Esophagus muscularis mucosa (tissue), 3 donors: ENCODE measurements around the gene CDK17.

Experiments
- CTCF ChIP-seq, 3 experiments: fragments of 200-600 bp in 2 of 3; fragments of 450-650 bp in 1 of 3; sonication (generic) in 2 of 3; IDR thresholded peaks; one replicate each; pipeline ENCODE4 v1.5.1; 2017 to 2019; ENCODE audit warnings: antibody characterized with exemption in 3 of 3, mild to moderate bottlenecking in 2 of 3, moderate library complexity in 1 of 3
- POLR2A ChIP-seq: fragments of 450-650 bp; IDR thresholded peaks from one replicate; pipeline ENCODE4 v1.6.1; 2017; ENCODE audit warnings: antibody characterized with exemption, moderate library complexity, mild to moderate bottlenecking, low read depth

- no peak for TF ChIP-seq CTCF (IDR thresholded peaks at IDR 0.05)
- no peak for TF ChIP-seq POLR2A
These were observed 33.9 kb upstream of the CDK17 start for GRCh38 chr12:96434107-96434506.
